HG02852 (cell line): Measurements from ENCODE around the gene SPC25.

ENCODE experiments used
- ATAC-seq: cut with Tn5 transposase; IDR thresholded peaks from one replicate; pipeline ENCODE4 v1.9.1; 2021; ENCODE audit warnings: mild to moderate bottlenecking, moderate library complexity; ENCODE audit not compliant: unreplicated experiment

Gene SPC25

GRCh38 chr2:168848225-168848624 is 42.0 kb downstream of the SPC25 start:
- no peak for ATAC-seq

- no peak for ATAC-seq
Measured at GRCh38 chr2:168843253-168843652, 47.0 kb downstream of the SPC25 start.

GRCh38 chr2:168841445-168841844 is 48.8 kb downstream of the SPC25 start:
- no peak for ATAC-seq

- ATAC-seq, result no peak
Measured at GRCh38 chr2:168835969-168836368, 54.3 kb downstream of the SPC25 start.

- ATAC-seq, result no peak
Measured at GRCh38 chr2:168831662-168832061, 58.6 kb downstream of the SPC25 start.

- no peak for ATAC-seq
Measured at GRCh38 chr2:168830958-168831357, 59.3 kb downstream of the SPC25 start.

GRCh38 chr2:168825126-168825525 is 65.1 kb downstream of the SPC25 start:
- ATAC-seq, result no peak

- ATAC-seq, result no peak
Measured at GRCh38 chr2:168821992-168822391, 68.2 kb downstream of the SPC25 start.

GRCh38 chr2:168821577-168821976 is 68.7 kb downstream of the SPC25 start:
- ATAC-seq, result no peak
